Endothelial cell of umbilical vein (primary cell): ENCODE data around the gene PMVK.

Experiments
- CTCF ChIP-seq, 2 donors: IDR thresholded peaks; 1 replicate in 1 of 2; 2 replicates in 1 of 2; pipeline ENCODE4 v1.5.1; 2011; ENCODE audit warnings: low read length in 2 of 2, mild to moderate bottlenecking in 2 of 2, moderate library complexity in 2 of 2, control low read depth in 1 of 2, inconsistent platforms in 1 of 2, low read depth in 1 of 2; ENCODE audit not compliant: insufficient read depth in 1 of 2; ENCODE audit errors: extremely low read depth in 1 of 2
- JUN ChIP-seq: IDR thresholded peaks from 2 replicates; pipeline ENCODE4 v1.6.1; 2011; ENCODE audit warnings: borderline replicate concordance, low read depth; ENCODE audit not compliant: insufficient read length, insufficient read depth
- MAX ChIP-seq: IDR thresholded peaks from 2 replicates; pipeline ENCODE4 v1.6.1; 2011; ENCODE audit not compliant: insufficient read depth, insufficient read length
- POLR2A ChIP-seq: IDR thresholded peaks from 2 replicates; pipeline ENCODE4 v1.6.1; 2012; ENCODE audit warnings: low read depth, mild to moderate bottlenecking, control low read depth, low read length

GRCh38 chr1:154913273-154913672 is 23.2 kb downstream of the PMVK start:
- no peak for TF ChIP-seq CTCF (IDR thresholded peaks at IDR 0.05; ENCODE audit: extremely low read depth in 1 of 2, insufficient read depth in 1 of 2, low read depth in 1 of 2, low read length in 2 of 2)
- TF ChIP-seq POLR2A: no peak
- no peak for TF ChIP-seq MAX
- no peak for TF ChIP-seq JUN
